T-cell (primary cell): ENCODE measurements around the gene PHC2. TPM values are rescaled to one million over a fixed set of nuclear protein-coding genes. Genes with fewer than 3 reads are reported as not detected.

Source experiments
- ATAC-seq, 4 experiments: fragments of 200-7000 bp in 3 of 4; fragments of 150-1000 bp in 1 of 4; cut with Tn5 transposase; replicated peaks in 1 of 4; 1 replicate in 3 of 4; 2 replicates in 1 of 4; pipeline ENCODE4 v1.10.0; 2021; ENCODE audit warnings: moderate library complexity in 3 of 4, mild to moderate bottlenecking in 2 of 4, moderate number of reproducible peaks in 1 of 4
- CTCF ChIA-PET, 2 donors: fragments of 300-600 bp; sonication (Branson Sonifier 250); formaldehyde crosslinking; loops; one replicate each; lab custom pipeline; 2022; ENCODE audit warnings: antibody characterized with exemption in 2 of 2; lab: Charles Lee
- POLR2A ChIA-PET, 2 donors: fragments of 300-600 bp; sonication (Branson Sonifier 250); formaldehyde crosslinking; loops; one replicate each; lab custom pipeline; 2022; ENCODE audit warnings: antibody characterized with exemption in 2 of 2; lab: Charles Lee
- DNase-seq, 35 experiments: peaks; one replicate each; pipeline versions ENCODE4 v3.0.0 to v3.0.0-alpha.2; 2013 to 2023
- H3K27ac ChIP-seq: one replicate; pipeline ENCODE4 v1.5.1; 2013; ENCODE audit warnings: low read length
- H3K27me3 ChIP-seq, 2 experiments: replicated peaks in 1 of 2; 1 replicate in 1 of 2; 2 replicates in 1 of 2; pipeline versions ENCODE4 v1.6.1 to v1.7.0; 2013; ENCODE audit warnings: low read length in 1 of 2, mixed read lengths in 1 of 2; ENCODE audit not compliant: control insufficient read depth in 2 of 2, insufficient read depth in 2 of 2; ENCODE audit errors: extremely low read depth in 1 of 2
- H3K36me3 ChIP-seq, 2 donors: 1 replicate in 1 of 2; 2 replicates in 1 of 2; pipeline versions ENCODE4 v1.6.1 to v1.7.0; 2013; ENCODE audit warnings: low read length in 1 of 2; ENCODE audit not compliant: control insufficient read depth in 2 of 2, insufficient read depth in 1 of 2; ENCODE audit errors: extremely low read depth in 1 of 2
- H3K4me1 ChIP-seq, 2 experiments: 1 replicate in 1 of 2; 2 replicates in 1 of 2; pipeline versions ENCODE4 v1.6.1 to v1.7.0; 2013; ENCODE audit warnings: low read length in 2 of 2, mixed read lengths in 1 of 2; ENCODE audit not compliant: insufficient read depth in 2 of 2, control insufficient read depth in 1 of 2; ENCODE audit errors: extremely low read depth in 1 of 2
- H3K4me3 ChIP-seq, 2 donors: 1 replicate in 1 of 2; 2 replicates in 1 of 2; pipeline versions ENCODE4 v1.5.1 to v1.7.0; 2013; ENCODE audit warnings: mild to moderate bottlenecking in 2 of 2, low read length in 1 of 2, moderate library complexity in 1 of 2; ENCODE audit not compliant: control insufficient read depth in 1 of 2; ENCODE audit errors: extremely low read depth in 1 of 2
- H3K9me3 ChIP-seq: 2 replicates; pipeline ENCODE4 v1.7.0; 2013
- H3K27ac Mint-ChIP-seq, 2 donors: one replicate each; pipeline ENCODE4 v1.8.0; 2020 to 2021; ENCODE audit warnings: mild to moderate bottlenecking in 2 of 2, mixed read lengths in 2 of 2
- H3K27me3 Mint-ChIP-seq, 2 donors: one replicate each; pipeline ENCODE4 v1.8.0; 2021 to 2022; ENCODE audit warnings: mixed read lengths in 2 of 2
- H3K36me3 Mint-ChIP-seq: one replicate; pipeline ENCODE4 v1.8.0; 2021; ENCODE audit warnings: mixed read lengths
- H3K4me1 Mint-ChIP-seq, 3 donors: one replicate each; pipeline ENCODE4 v1.8.0; 2020 to 2022; ENCODE audit warnings: mixed read lengths in 3 of 3, mild to moderate bottlenecking in 1 of 3
- H3K4me3 Mint-ChIP-seq, 3 donors: one replicate each; pipeline ENCODE4 v1.8.0; 2020 to 2022; ENCODE audit warnings: mild to moderate bottlenecking in 3 of 3, mixed read lengths in 3 of 3, moderate library complexity in 3 of 3
- H3K9me3 Mint-ChIP-seq, 3 donors: one replicate each; pipeline ENCODE4 v1.8.0; 2020 to 2022; ENCODE audit warnings: mixed read lengths in 3 of 3
- WGBS: methylation state at CpG from one replicate; pipeline ENCODE4 v1.1.5; 2013; ENCODE audit warnings: missing lambda C conversion rate; ENCODE audit not compliant: insufficient coverage; 5-methylcytosine and 5-hydroxymethylcytosine counted together
- total RNA-seq, 35 experiments: library from RNA in 6 of 35; stranded (reverse) in 6 of 35; fragments of 120-200 nt in 1 of 35; gene quantifications; one replicate each; pipeline versions ENCODE4 v1.2.1 to v1.2.4 and lab custom pipeline; 2013 to 2026

PHC2 gene
- total RNA-seq, 5 donors from 2014 or later (not counting 1 experiment from before 2014, with no cell fraction given), result 29.7 to 39.3 (median 37.9) TPM

GRCh38 chr1:33349081-33349759 lies 81.7 kb downstream of the PHC2 start:
- WGBS, result under 1% methylated on average over 64 of the region's 78 CpGs
- Histone ChIP-seq H3K4me3 (peak overlapping the region; percentile 48 to 72), H3K9me3 (no peaks in the 10 kb centered on the region), H3K36me3 (no peaks in the 10 kb centered on the region), H3K27ac (no peak overlapping the region), H3K4me1 (peaks cover 22 to 29% of the 10 kb centered on the region in 2 experiments), H3K27me3 (no peaks in the 10 kb centered on the region)
- H3K4me3 Mint-ChIP-seq, result peak overlapping the region; percentile 88 to 93 (median 93)
- ChIA-PET POLR2A (interaction anchor here (0.6 to 0.7 kb wide), 5 partner anchors 8 to 1016 kb away, joined by 3 to 8 read pairs (median 5); no protein-coding TSS in a partner anchor), CTCF (interaction anchor here in 1 of 2 donors (0.6 kb wide), 1 partner anchor 269 kb away, joined by 3 read pairs; no protein-coding TSS in a partner anchor)
- peaks cover 43 to 53% (median 50%) of the 10 kb centered on the region in 3 donors for H3K4me1 Mint-ChIP-seq
- ATAC-seq, result peak; percentile 46 to 62 (median 55)
- peak overlapping the region; percentile 86 to 88 for H3K27ac Mint-ChIP-seq
- no peaks in the 10 kb centered on the region for H3K27me3 Mint-ChIP-seq
- H3K9me3 Mint-ChIP-seq, result no peaks in the 10 kb centered on the region
- H3K36me3 Mint-ChIP-seq, result peaks cover 5% of the 10 kb centered on the region
- peak in 34 of 35 experiments; percentile 3 to 63 (median 34) for DNase-seq

- H3K9me3 ChIP-seq, result no peaks in the 10 kb centered on the region
- ATAC-seq, result no peak
Measured at GRCh38 chr1:33348676-33349080, 82.2 kb downstream of the PHC2 start.

GRCh38 chr1:33348194-33348593 lies 82.7 kb downstream of the PHC2 start:
- H3K9me3 ChIP-seq, result no peaks in the 10 kb centered on the region
- ATAC-seq (no peak), DNase-seq (no peak)
- H3K9me3 Mint-ChIP-seq, result no peaks in the 10 kb centered on the region
- H3K27ac Mint-ChIP-seq, result peak overlapping the region; percentile 86 to 88
- H3K27ac ChIP-seq, result no peak overlapping the region
- peaks cover 22 to 29% of the 10 kb centered on the region in 2 experiments for H3K4me1 ChIP-seq
- peaks cover 50 to 61% (median 58%) of the 10 kb centered on the region in 3 donors for H3K4me1 Mint-ChIP-seq
- 92% methylated on average over 2 of the region's 2 CpGs for WGBS
- H3K27me3 ChIP-seq, result no peaks in the 10 kb centered on the region
- no peaks in the 10 kb centered on the region for H3K27me3 Mint-ChIP-seq
- peak overlapping the region in 1 of 2 donors; percentile 48 for H3K4me3 ChIP-seq
- POLR2A ChIA-PET, result interaction anchor here in 1 of 2 donors (0.6 kb wide), 2 partner anchors 26 to 114 kb away, joined by 3 to 5 read pairs; no protein-coding TSS in a partner anchor
- H3K36me3 Mint-ChIP-seq, result peaks cover 8% of the 10 kb centered on the region
- peak overlapping the region; percentile 88 to 93 (median 93) for H3K4me3 Mint-ChIP-seq
- H3K36me3 ChIP-seq, result peaks cover 3 to 4% of the 10 kb centered on the region in 2 donors
- CTCF ChIA-PET, result no interaction called here

More at GRCh38 chr1:33348676-33349080, 82.2 kb downstream of the PHC2 start:
- H3K4me1 ChIP-seq, result peaks cover 22 to 29% of the 10 kb centered on the region in 2 experiments
- ChIA-PET CTCF (no interaction called here), POLR2A (interaction anchor here (0.6 to 0.7 kb wide), 4 partner anchors 8 to 114 kb away, joined by 3 to 8 read pairs (median 4); no protein-coding TSS in a partner anchor)
- H3K27ac ChIP-seq, result no peak overlapping the region
- H3K27ac Mint-ChIP-seq, result peak overlapping the region; percentile 86 to 88
- DNase-seq, result peak in 1 of 35 experiments; percentile 41
- H3K4me3 Mint-ChIP-seq, result peak overlapping the region; percentile 88 to 93 (median 93)
- H3K36me3 ChIP-seq, result peaks cover under 1 to 2% of the 10 kb centered on the region in 2 donors
- no peaks in the 10 kb centered on the region for H3K27me3 ChIP-seq
- no peaks in the 10 kb centered on the region for H3K9me3 Mint-ChIP-seq
- peak overlapping the region; percentile 48 to 72 for H3K4me3 ChIP-seq
- H3K36me3 Mint-ChIP-seq, result peaks cover 6% of the 10 kb centered on the region
- H3K4me1 Mint-ChIP-seq, result peaks cover 47 to 58% (median 55%) of the 10 kb centered on the region in 3 donors
- H3K27me3 Mint-ChIP-seq, result no peaks in the 10 kb centered on the region
- 9% methylated on average over 8 of the region's 11 CpGs for WGBS

- peaks cover 3 to 4% of the 10 kb centered on the region in 2 donors for H3K36me3 ChIP-seq
- H3K36me3 Mint-ChIP-seq, result peaks cover 11% of the 10 kb centered on the region
- no peak overlapping the region for H3K27ac Mint-ChIP-seq
- H3K27me3 Mint-ChIP-seq, result no peaks in the 10 kb centered on the region
- DNase-seq, result no peak
- no peaks in the 10 kb centered on the region for H3K9me3 ChIP-seq
- no peak overlapping the region for H3K27ac ChIP-seq
- ChIA-PET CTCF (no interaction called here), POLR2A (no interaction called here)
- no peaks in the 10 kb centered on the region for H3K9me3 Mint-ChIP-seq
- H3K4me3 Mint-ChIP-seq, result peak overlapping the region; percentile 44 to 93 (median 88)
- peaks cover 22 to 29% of the 10 kb centered on the region in 2 experiments for H3K4me1 ChIP-seq
- H3K4me3 ChIP-seq, result no peak overlapping the region
- peaks cover 55 to 65% (median 62%) of the 10 kb centered on the region in 3 donors for H3K4me1 Mint-ChIP-seq
- no CpG with 5 or more reads among the region's 5 CpGs for WGBS
- no peak for ATAC-seq
- H3K27me3 ChIP-seq, result no peaks in the 10 kb centered on the region
Measured at GRCh38 chr1:33347650-33347992, 83.3 kb downstream of the PHC2 start.

- WGBS, result 67% methylated on average over 1 of the region's 2 CpGs
- POLR2A ChIA-PET, result no interaction called here
- no peaks in the 10 kb centered on the region for H3K9me3 ChIP-seq
- no peak for ATAC-seq
- CTCF ChIA-PET, result no interaction called here
- peaks cover 12% of the 10 kb centered on the region for H3K36me3 Mint-ChIP-seq
- no peak overlapping the region for H3K27ac ChIP-seq
- H3K4me3 Mint-ChIP-seq, result peak overlapping the region; percentile 44 to 93 (median 88)
- H3K27ac Mint-ChIP-seq, result peak overlapping the region; percentile 67 to 69
- H3K9me3 Mint-ChIP-seq, result no peaks in the 10 kb centered on the region
- no peak for DNase-seq
- H3K4me1 ChIP-seq, result peaks cover 22 to 29% of the 10 kb centered on the region in 2 experiments
- peaks cover 3 to 4% of the 10 kb centered on the region in 2 donors for H3K36me3 ChIP-seq
- H3K4me1 Mint-ChIP-seq, result peaks cover 58 to 69% (median 67%) of the 10 kb centered on the region in 3 donors
- H3K4me3 ChIP-seq, result peak overlapping the region in 1 of 2 donors; percentile 20
- H3K27me3 ChIP-seq, result no peaks in the 10 kb centered on the region
- no peaks in the 10 kb centered on the region for H3K27me3 Mint-ChIP-seq
Measured at GRCh38 chr1:33346927-33347649, 83.8 kb downstream of the PHC2 start.

- peaks cover 58 to 70% (median 68%) of the 10 kb centered on the region in 3 donors for H3K4me1 Mint-ChIP-seq
- ATAC-seq (no peak), DNase-seq (no peak)
- Histone ChIP-seq H3K4me1 (peaks cover 22 to 29% of the 10 kb centered on the region in 2 experiments), H3K27ac (no peak overlapping the region), H3K36me3 (peaks cover 3 to 4% of the 10 kb centered on the region in 2 donors), H3K4me3 (peak overlapping the region in 1 of 2 donors; percentile 20), H3K27me3 (no peaks in the 10 kb centered on the region), H3K9me3 (no peaks in the 10 kb centered on the region)
- CTCF ChIA-PET, result no interaction called here
- H3K27ac Mint-ChIP-seq, result peak overlapping the region in 1 of 2 donors; percentile 12
- no CpG with 5 or more reads among the region's 3 CpGs for WGBS
- no peaks in the 10 kb centered on the region for H3K27me3 Mint-ChIP-seq
- H3K36me3 Mint-ChIP-seq, result peaks cover 12% of the 10 kb centered on the region
- H3K4me3 Mint-ChIP-seq, result peak overlapping the region in 2 of 3 donors; percentile 88 to 93
- POLR2A ChIA-PET, result no interaction called here
- no peaks in the 10 kb centered on the region for H3K9me3 Mint-ChIP-seq
Measured at GRCh38 chr1:33346533-33346926, 84.4 kb downstream of the PHC2 start.
